HG02870 (cell line): ENCODE results near the gene CBLC.
"Not testable (repeated sequence)": the region's sequence is repeated elsewhere in the genome, so short reads cannot be mapped to it uniquely, and the experiment has no call there.

ENCODE experiments used
- ATAC-seq: cut with Tn5 transposase; IDR thresholded peaks from one replicate; pipeline ENCODE4 v1.9.1; 2021; ENCODE audit warnings: mild to moderate bottlenecking, moderate library complexity; ENCODE audit not compliant: unreplicated experiment

The CBLC gene

DNA sequence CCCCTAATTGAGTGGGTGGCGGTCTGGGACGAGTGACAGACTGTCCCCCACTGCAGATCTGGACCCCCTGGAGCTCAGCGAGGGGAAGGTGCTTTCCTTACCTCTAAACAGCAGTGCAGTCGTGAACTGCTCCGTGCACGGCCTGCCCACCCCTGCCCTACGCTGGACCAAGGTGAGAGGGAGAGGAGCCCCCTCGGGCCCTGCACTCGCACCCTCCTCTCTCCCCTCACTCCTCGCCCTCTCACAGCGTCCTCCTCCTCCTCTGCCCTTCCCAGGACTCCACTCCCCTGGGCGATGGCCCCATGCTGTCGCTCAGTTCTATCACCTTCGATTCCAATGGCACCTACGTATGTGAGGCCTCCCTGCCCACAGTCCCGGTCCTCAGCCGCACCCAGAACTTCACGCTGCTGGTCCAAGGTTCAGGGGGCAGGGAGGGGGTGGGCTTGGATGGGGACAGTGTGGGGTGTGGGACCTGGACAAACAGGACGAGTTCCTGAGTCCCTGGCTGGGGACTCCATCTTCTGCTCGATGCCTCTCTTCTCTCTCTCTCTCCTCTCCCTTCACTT lies 40.9 kb downstream of the CBLC start:
- no peak for ATAC-seq

- no peak for ATAC-seq
Observed at GRCh38 chr19:44819246-44819832, 41.6 kb downstream of the CBLC start.

GRCh38 chr19:44820648-44821609 lies 43.2 kb downstream of the CBLC start:
- no peak for ATAC-seq

DNA sequence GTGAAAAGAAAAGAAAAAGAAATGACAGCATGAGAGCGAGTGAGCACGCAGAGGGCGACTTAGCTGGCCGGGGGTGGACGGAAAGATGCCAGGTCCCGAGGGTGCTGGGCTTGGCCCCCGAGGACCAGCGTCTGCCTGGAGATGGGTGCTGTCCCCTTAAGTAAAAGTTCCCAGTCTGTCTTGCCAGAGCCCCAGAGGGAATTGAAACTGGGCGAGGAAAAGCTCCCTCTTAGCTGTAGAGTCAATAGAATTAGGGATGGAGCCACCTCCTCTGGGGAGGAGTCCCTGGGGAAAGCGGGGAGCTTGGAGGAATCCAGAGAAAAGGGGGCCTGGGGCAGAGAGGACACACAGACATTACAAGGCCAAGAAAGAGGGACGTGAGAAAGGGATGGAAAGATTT lies 44.5 kb downstream of the CBLC start:
- no peak for ATAC-seq

- no peak for ATAC-seq
Observed at GRCh38 chr19:44822670-44823372, 45.1 kb downstream of the CBLC start.

DNA sequence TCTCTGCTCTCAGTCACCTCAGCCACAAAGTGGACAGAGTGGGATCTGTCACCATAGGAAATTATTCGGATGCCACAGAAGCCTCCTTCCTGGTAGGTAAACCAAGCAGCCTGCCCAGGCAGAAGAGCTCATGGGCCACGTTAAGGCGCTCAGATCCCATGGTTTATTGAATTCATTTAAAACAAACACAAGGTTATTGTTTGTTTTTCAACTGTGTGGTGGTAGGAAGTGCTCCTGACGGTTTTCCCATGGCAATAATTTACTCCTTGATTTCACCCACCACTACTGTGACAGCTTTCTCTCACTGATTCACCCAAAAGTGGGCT lies 45.6 kb downstream of the CBLC start:
- ATAC-seq = no peak

- no peak for ATAC-seq
Observed at GRCh38 chr19:44824761-44825160, 47.1 kb downstream of the CBLC start.

GRCh38 chr19:44832875-44833274 lies 55.2 kb downstream of the CBLC start:
- not testable (repeated sequence) for ATAC-seq

DNA sequence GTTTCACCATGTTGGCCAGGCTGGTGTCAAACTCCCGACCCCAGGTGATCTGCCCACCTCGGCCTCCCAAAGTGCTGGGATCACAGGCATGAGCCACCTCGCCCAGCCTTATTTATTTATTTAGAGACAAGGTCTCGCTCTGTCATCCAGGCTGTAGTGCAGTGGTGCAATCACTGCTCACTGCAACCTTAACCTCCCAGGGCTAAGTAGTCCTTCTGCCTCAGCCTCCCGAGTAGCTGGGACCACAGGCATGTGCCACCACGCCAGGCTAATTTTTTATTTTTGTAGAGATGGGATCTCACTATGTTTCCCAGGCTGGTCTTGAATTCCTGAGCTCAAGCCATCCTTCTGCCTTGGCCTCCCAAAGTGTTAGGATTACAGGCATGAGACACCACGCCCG lies 56.7 kb downstream of the CBLC start:
- not testable (repeated sequence) for ATAC-seq

DNA sequence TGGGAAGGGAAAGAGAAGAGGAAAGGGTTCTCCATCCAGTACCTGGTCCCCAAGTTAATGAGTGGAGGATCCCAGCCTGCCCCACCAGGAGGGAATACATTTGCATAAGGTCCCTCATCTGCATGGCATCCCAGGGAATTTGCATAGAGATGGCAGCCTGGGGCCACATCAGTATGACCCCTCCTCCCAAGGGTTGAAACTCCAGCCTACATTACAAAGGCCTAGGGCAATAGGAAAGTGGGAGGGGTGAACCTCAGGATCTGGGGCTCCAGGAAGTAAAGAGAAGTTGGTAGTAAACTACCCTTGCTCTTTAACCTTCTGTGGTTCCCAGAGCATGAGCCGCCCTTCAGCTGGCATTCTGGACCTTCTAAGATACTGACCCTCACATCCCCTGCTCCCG lies 61.6 kb downstream of the CBLC start:
- no peak for ATAC-seq

DNA sequence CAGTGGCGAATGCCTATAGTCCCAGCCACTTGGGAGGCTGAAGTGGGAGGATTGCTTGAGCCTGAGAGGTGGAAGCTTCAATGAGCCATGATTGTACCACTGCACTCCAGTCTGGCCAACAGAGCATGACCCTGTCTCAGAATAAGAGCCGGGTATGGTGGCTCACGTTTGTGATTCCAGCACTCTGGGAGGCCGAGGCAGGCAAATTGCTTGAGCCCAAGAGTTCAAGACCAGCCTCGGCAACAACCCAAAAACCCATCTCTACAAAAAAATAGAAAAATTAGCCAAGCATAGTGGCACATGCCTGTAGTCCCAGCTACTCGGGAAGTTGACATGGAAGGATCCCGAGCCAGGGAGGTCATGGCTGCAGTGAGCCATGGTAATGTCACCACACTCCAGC lies 63.1 kb downstream of the CBLC start:
- ATAC-seq = no peak

GRCh38 chr19:44841231-44841630 lies 63.5 kb downstream of the CBLC start:
- no peak for ATAC-seq

GRCh38 chr19:44845286-44845611 lies 67.6 kb downstream of the CBLC start:
- no peak for ATAC-seq

- no peak for ATAC-seq
Observed at GRCh38 chr19:44845612-44846454, 68.1 kb downstream of the CBLC start, which contains the start of gene NECTIN2. TSS of gene NECTIN2 (plus strand) at chr19:44846297. CDS start at chr19:44846526, 229 bp downstream.

DNA sequence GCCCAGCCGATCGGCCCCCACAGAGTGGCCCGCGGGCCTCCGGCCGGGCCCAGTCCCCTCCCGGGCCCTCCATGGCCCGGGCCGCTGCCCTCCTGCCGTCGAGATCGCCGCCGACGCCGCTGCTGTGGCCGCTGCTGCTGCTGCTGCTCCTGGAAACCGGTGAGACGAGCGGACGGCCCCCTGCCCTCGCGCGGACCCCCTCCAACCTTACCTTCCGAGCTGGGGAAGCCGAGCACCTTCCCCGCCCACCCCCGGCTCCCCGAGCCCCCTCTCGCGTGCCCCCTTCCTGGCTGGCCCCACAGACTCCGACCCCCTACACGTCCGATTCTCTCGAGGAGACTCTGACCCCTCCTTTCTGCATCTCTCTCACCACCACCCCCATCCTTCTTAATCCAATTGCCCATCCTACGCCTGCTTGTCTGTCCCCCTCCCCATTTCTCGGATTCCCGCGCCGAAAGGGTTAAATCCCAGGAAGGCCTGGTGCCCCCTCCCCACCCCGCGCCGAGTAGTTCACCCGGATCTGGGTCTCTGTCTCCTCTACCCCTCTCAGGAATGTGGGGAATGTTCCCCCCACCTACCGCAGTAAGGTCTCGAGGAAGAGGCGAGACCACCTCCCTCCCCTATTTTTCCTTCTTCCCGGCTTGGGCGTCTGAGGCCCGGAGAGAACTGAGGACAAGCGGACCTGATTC lies 68.9 kb downstream of the CBLC start:
- ATAC-seq = no peak

GRCh38 chr19:44847144-44848035 lies 69.7 kb downstream of the CBLC start:
- no peak for ATAC-seq

DNA sequence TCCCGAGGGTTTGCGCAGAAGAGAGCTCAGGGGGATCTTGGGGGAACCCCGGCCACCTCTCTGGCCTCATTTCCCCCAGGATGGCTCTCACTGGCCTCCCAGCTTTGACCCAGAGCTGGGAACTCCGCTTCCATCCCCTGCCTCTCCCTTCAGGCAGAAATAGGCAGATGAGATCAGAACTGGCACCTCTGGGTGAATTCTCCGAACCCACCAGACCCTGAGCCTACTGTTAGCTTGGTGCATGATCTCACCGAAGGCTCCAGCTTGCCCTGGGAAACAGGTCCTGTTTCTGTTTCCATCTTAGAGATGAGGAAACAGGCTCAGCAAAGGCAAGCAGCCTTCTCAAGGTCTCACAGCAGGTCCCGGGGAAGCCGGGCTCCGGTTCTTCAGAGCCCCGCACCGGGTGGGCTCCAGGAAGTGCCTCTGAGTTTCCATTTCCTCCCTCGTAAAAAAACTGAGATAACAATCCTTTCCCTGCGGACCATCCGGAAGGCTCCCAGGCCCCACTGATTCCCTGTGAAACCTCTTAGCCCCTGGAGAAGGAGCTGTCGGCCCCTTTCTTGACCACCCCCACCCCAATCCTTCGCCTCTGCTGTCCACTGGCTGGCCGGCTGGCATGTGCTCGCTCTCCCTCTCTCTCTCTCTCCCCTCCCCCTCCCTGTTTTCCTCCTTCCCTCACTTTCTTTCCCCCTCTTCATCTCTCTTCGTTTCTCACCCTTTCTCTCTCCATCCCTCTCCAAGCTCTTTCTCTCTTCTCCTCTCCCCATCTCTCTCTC lies 70.5 kb downstream of the CBLC start:
- ATAC-seq = no peak

GRCh38 chr19:44848812-44849447 lies 71.2 kb downstream of the CBLC start:
- no peak for ATAC-seq
